Measurements from ENCODE around the gene FAM120A. TPM values are rescaled to one million over a fixed set of nuclear protein-coding genes. Genes with fewer than 3 reads are reported as not detected.

Gene FAM120A
- polyA plus RNA-seq, 1 experiment: 83.7 TPM

DNA sequence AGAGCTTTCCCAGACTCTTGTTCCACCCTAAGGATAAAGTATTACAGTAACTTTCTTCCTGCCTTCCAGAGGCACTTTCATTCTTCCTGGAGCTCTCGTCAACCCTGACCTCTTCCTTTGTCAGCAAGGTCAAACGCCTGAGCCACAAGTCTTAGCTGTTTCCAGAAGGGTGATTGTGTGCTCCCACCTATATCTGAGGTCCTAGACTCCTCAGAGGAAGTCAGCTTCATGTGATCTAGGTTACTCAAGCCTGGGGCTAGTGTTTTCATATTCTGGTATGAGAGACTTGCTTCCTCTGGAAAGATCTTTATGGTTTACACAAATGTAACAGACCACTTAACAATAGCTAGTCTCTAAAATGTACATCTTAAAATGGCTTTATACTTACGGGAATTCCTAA, 5.4 kb upstream of the FAM120A start:
- CTCF ChIA-PET: interaction anchor here (1.8 kb wide), 1 partner anchor 120 kb away, joined by 7 read pairs; no protein-coding TSS in a partner anchor
- TF ChIP-seq, protein P1, sequence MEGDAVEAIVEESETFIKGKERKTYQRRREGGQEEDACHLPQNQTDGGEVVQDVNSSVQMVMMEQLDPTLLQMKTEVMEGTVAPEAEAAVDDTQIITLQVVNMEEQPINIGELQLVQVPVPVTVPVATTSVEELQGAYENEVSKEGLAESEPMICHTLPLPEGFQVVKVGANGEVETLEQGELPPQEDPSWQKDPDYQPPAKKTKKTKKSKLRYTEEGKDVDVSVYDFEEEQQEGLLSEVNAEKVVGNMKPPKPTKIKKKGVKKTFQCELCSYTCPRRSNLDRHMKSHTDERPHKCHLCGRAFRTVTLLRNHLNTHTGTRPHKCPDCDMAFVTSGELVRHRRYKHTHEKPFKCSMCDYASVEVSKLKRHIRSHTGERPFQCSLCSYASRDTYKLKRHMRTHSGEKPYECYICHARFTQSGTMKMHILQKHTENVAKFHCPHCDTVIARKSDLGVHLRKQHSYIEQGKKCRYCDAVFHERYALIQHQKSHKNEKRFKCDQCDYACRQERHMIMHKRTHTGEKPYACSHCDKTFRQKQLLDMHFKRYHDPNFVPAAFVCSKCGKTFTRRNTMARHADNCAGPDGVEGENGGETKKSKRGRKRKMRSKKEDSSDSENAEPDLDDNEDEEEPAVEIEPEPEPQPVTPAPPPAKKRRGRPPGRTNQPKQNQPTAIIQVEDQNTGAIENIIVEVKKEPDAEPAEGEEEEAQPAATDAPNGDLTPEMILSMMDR (IDR thresholded peaks at IDR 0.05; ENCODE audit: low read depth, low read length): no peak
- POLR2A ChIA-PET: no interaction called here
- Histone ChIP-seq H3K27me3 (ENCODE audit: control insufficient read depth, insufficient read depth, low read length) (no peaks in the 10 kb centered on the region), H3K9me3 (ENCODE audit: control insufficient read depth, insufficient read depth, low read length) (no peaks in the 10 kb centered on the region), H3K27ac (ENCODE audit: low read depth, low read length) (no peak overlapping the region), H3K4me3 (ENCODE audit: low read depth, low read length) (no peak overlapping the region)
- DNase-seq (ENCODE audit: low read depth, low spot score): no peak

DNA sequence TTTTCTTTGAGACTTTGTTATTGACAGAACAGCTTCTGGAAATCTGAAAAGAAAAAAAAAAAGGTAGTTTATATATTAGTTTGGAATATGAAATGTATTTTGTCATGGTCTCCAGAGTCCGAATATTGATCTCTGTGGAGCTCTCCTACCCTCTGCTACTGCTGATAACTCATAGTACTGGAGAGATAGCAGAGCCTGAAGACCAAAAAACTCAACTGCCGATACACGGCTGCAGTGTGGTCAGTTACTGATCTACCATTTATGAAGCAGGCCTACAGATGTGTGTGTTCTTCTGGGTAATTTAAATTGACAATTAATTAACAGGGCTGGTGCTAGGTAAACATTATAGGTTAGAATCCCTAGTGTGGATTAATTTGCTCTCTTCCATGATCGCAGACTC, 3.8 kb upstream of the FAM120A start:
- DNase-seq (ENCODE audit: low read depth, low spot score): no peak
- H3K27me3 ChIP-seq (ENCODE audit: control insufficient read depth, insufficient read depth, low read length): no peaks in the 10 kb centered on the region
- H3K9me3 ChIP-seq (ENCODE audit: control insufficient read depth, insufficient read depth, low read length): no peaks in the 10 kb centered on the region; the same call in 1 of the 2 replicates
- TF ChIP-seq, protein P1 (IDR thresholded peaks at IDR 0.05; ENCODE audit: low read depth, low read length): no peak
- no peak overlapping the region for H3K27ac ChIP-seq (ENCODE audit: low read depth, low read length)
- POLR2A ChIA-PET: no interaction called here
- CTCF ChIA-PET: interaction anchor here (2.6 kb wide), 1 partner anchor 118 kb away, joined by 13 read pairs; no protein-coding TSS in a partner anchor
- no peak overlapping the region for H3K4me3 ChIP-seq (ENCODE audit: low read depth, low read length)

DNA sequence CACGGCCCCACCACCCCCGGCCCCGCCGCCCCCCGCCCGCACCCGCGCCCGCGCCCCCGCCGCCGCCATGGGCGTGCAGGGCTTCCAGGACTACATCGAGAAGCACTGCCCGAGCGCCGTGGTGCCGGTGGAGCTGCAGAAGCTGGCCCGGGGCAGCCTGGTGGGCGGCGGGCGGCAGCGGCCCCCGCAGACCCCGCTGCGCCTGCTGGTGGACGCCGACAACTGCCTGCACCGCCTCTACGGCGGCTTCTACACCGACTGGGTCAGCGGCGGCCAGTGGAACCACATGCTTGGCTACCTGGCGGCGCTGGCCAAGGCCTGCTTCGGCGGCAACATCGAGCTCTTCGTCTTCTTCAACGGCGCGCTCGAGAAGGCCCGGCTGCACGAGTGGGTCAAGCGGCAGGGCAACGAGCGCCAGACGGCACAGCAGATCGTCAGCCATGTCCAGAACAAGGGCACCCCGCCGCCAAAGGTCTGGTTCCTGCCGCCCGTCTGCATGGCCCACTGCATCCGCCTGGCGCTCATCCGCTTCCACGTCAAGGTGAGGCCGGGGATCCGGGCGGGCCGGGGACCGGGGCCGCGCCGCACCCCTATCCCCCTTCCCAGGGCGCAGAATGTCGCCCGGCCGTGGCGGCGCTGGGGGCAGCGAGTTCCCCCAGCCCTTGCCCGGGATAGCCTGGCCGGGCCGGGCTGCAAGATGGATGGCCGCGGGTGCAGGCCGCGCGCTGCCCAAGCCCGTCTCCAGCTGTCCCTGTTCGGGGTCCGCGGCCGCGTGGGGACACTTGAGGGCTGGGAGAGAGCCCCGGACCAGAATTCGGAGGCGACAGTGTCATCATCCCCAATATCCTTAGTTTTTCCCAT, 594 bp downstream of the FAM120A start:
- ChIA-PET CTCF (interaction anchor here (3.5 kb wide), 1 partner anchor 114 kb away, joined by 63 read pairs; no protein-coding TSS in a partner anchor), POLR2A (interaction anchor here (0.6 to 2.0 kb wide), 2 partner anchors 47 to 114 kb away, joined by 3 to 13 read pairs; no protein-coding TSS in a partner anchor)
- H3K9me3 ChIP-seq (ENCODE audit: control insufficient read depth, insufficient read depth, low read length): no peaks in the 10 kb centered on the region; the same call in 1 of the 2 replicates
- H3K27ac ChIP-seq (ENCODE audit: low read depth, low read length): peak overlapping the region; percentile 47
- H3K4me3 ChIP-seq (ENCODE audit: low read depth, low read length): peak overlapping the region; percentile 84
- no peaks in the 10 kb centered on the region for H3K27me3 ChIP-seq (ENCODE audit: control insufficient read depth, insufficient read depth, low read length)
- TF ChIP-seq, protein P1 (IDR thresholded peaks at IDR 0.05; ENCODE audit: low read depth, low read length): peak; percentile 11; the same call in 1 of the 2 replicates
- DNase-seq (ENCODE audit: low read depth, low spot score): no peak

DNA sequence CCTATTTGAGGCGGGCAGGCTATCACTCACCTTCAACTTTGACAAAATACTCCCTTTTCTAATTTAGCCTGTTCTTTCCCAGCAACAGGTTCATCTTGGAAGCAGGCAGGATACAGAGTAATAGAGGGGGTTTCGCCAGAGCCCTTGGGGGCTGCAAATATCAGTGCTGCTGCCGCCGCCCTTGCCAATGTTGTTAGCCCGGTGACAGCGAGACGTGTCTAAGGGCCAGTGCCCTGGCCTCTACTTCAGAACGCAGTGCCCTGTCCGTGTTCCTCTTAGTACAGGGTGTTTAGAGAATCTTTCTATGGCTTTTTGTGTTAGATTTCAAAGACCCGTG, 1.2 kb downstream of the FAM120A start:
- H3K4me3 ChIP-seq (ENCODE audit: low read depth, low read length): peak overlapping the region; percentile 84
- no peak for DNase-seq (ENCODE audit: low read depth, low spot score)
- TF ChIP-seq, protein P1 (IDR thresholded peaks at IDR 0.05; ENCODE audit: low read depth, low read length): no peak
- peak overlapping the region; percentile 61 for H3K27ac ChIP-seq (ENCODE audit: low read depth, low read length)
- ChIA-PET CTCF (interaction anchor here (0.8 to 3.5 kb wide), 3 partner anchors 16 to 449 kb away, joined by 4 to 63 read pairs (median 5); no protein-coding TSS in a partner anchor), POLR2A (interaction anchor here (1.2 to 1.6 kb wide), 2 partner anchors 23 to 114 kb away, joined by 3 to 11 read pairs; no protein-coding TSS in a partner anchor)
- H3K9me3 ChIP-seq (ENCODE audit: control insufficient read depth, insufficient read depth, low read length): no peaks in the 10 kb centered on the region; the same call in 1 of the 2 replicates
- H3K27me3 ChIP-seq (ENCODE audit: control insufficient read depth, insufficient read depth, low read length): no peaks in the 10 kb centered on the region

Data from AG04450 (cell line).